ENCODE data around the gene TNS3. TPM values are rescaled to one million over a fixed set of nuclear protein-coding genes. Genes with fewer than 3 reads are reported as not detected.

The TNS3 gene
- total and polyA plus RNA-seq, 9 of the 15 experiments (the other 6 are each of a cell fraction or from before 2014, with no cell fraction given): 0.20 TPM; not detected in 8

DNA sequence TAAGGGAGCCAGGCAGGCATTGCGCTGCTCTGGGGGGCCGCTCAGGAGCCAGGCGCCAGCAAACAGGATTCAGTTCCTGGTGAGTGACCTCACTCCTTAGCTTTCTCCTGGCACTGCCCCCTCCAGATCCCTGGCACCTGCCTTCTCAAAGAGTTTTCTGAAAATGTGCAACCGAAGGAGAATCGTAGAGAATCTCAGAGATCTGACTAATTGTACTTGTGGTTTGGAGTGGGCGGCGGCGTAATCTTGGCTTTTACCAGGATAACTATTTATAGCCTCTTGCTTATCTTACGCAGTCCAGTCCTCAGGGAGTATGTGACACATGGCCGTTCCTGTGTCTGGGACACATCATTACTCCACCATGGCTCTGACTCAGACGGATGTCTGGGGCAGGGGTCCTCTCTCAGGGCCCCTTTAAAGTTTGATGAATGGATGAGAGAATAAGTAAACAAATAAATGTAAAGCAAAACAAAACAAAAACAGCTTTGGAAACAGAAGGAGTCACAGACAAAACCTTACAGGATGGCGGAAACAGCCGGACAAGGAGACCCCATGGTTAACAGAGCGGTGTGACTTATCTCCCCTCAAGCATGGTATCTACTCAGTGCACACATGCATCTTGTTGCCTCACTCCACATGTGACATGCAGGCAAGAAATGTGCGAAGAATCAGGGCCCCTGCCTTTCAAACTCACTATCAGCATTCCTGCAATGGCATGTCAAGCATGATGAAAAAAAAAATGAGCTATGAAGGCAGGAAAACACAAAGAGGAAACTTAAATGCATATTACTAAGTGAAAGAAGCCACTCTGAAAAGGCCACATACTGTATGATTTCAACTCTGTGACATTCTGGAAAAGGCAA is 99.7 kb downstream of the TNS3 start (continued):
- TF ChIP-seq, protein P1, sequence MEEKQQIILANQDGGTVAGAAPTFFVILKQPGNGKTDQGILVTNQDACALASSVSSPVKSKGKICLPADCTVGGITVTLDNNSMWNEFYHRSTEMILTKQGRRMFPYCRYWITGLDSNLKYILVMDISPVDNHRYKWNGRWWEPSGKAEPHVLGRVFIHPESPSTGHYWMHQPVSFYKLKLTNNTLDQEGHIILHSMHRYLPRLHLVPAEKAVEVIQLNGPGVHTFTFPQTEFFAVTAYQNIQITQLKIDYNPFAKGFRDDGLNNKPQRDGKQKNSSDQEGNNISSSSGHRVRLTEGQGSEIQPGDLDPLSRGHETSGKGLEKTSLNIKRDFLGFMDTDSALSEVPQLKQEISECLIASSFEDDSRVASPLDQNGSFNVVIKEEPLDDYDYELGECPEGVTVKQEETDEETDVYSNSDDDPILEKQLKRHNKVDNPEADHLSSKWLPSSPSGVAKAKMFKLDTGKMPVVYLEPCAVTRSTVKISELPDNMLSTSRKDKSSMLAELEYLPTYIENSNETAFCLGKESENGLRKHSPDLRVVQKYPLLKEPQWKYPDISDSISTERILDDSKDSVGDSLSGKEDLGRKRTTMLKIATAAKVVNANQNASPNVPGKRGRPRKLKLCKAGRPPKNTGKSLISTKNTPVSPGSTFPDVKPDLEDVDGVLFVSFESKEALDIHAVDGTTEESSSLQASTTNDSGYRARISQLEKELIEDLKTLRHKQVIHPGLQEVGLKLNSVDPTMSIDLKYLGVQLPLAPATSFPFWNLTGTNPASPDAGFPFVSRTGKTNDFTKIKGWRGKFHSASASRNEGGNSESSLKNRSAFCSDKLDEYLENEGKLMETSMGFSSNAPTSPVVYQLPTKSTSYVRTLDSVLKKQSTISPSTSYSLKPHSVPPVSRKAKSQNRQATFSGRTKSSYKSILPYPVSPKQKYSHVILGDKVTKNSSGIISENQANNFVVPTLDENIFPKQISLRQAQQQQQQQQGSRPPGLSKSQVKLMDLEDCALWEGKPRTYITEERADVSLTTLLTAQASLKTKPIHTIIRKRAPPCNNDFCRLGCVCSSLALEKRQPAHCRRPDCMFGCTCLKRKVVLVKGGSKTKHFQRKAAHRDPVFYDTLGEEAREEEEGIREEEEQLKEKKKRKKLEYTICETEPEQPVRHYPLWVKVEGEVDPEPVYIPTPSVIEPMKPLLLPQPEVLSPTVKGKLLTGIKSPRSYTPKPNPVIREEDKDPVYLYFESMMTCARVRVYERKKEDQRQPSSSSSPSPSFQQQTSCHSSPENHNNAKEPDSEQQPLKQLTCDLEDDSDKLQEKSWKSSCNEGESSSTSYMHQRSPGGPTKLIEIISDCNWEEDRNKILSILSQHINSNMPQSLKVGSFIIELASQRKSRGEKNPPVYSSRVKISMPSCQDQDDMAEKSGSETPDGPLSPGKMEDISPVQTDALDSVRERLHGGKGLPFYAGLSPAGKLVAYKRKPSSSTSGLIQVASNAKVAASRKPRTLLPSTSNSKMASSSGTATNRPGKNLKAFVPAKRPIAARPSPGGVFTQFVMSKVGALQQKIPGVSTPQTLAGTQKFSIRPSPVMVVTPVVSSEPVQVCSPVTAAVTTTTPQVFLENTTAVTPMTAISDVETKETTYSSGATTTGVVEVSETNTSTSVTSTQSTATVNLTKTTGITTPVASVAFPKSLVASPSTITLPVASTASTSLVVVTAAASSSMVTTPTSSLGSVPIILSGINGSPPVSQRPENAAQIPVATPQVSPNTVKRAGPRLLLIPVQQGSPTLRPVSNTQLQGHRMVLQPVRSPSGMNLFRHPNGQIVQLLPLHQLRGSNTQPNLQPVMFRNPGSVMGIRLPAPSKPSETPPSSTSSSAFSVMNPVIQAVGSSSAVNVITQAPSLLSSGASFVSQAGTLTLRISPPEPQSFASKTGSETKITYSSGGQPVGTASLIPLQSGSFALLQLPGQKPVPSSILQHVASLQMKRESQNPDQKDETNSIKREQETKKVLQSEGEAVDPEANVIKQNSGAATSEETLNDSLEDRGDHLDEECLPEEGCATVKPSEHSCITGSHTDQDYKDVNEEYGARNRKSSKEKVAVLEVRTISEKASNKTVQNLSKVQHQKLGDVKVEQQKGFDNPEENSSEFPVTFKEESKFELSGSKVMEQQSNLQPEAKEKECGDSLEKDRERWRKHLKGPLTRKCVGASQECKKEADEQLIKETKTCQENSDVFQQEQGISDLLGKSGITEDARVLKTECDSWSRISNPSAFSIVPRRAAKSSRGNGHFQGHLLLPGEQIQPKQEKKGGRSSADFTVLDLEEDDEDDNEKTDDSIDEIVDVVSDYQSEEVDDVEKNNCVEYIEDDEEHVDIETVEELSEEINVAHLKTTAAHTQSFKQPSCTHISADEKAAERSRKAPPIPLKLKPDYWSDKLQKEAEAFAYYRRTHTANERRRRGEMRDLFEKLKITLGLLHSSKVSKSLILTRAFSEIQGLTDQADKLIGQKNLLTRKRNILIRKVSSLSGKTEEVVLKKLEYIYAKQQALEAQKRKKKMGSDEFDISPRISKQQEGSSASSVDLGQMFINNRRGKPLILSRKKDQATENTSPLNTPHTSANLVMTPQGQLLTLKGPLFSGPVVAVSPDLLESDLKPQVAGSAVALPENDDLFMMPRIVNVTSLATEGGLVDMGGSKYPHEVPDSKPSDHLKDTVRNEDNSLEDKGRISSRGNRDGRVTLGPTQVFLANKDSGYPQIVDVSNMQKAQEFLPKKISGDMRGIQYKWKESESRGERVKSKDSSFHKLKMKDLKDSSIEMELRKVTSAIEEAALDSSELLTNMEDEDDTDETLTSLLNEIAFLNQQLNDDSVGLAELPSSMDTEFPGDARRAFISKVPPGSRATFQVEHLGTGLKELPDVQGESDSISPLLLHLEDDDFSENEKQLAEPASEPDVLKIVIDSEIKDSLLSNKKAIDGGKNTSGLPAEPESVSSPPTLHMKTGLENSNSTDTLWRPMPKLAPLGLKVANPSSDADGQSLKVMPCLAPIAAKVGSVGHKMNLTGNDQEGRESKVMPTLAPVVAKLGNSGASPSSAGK (IDR thresholded peaks at IDR 0.05): peak; percentile 83
- 0 out of 2 replicates have a peak, but pooled peaks have one; percentile 11 for TF ChIP-seq NFE2 (IDR thresholded peaks at IDR 0.05; ENCODE audit: low read depth)
- TF ChIP-seq CEBPG (CRISPR knock-in tag; IDR thresholded peaks at IDR 0.05): no peak
- peak in 1 of 2 experiments; percentile 74; a peak in 1 of 4 replicates for TF ChIP-seq CEBPG (tag; conservative IDR thresholded peaks at IDR 0.05 in 1 of 2, IDR thresholded peaks at IDR 0.05 in 1 of 2)
- peak; percentile 88 for TF ChIP-seq CBFA2T2 (conservative IDR thresholded peaks at IDR 0.05)
- peak; percentile 57 for TF ChIP-seq NFIC (IDR thresholded peaks at IDR 0.05)
- TF ChIP-seq ZBTB7A (IDR thresholded peaks at IDR 0.05; ENCODE audit: borderline replicate concordance, control insufficient read depth, low read depth, low read length): peak; percentile 94
- TF ChIP-seq BHLHE40 (IDR thresholded peaks at IDR 0.05; ENCODE audit: low read length): peak; percentile 65
- TF ChIP-seq ZNF592 (IDR thresholded peaks at IDR 0.05): no peak
- TF ChIP-seq TEAD1 (CRISPR knock-in tag; IDR thresholded peaks at IDR 0.05): no peak
- TF ChIP-seq PPARD (CRISPR knock-in tag; IDR thresholded peaks at IDR 0.05): no peak
- 0 out of 2 replicates have a peak, but pooled peaks have one; percentile 51 for TF ChIP-seq RNF2 (IDR thresholded peaks at IDR 0.05)
